HuH-7.5 (cell line): Measurements from ENCODE around the gene KCNN4.

Experiments
- DNase-seq: peaks from one replicate; pipeline ENCODE4 v3.0.0; 2011; ENCODE audit warnings: low spot score

Gene KCNN4

DNA sequence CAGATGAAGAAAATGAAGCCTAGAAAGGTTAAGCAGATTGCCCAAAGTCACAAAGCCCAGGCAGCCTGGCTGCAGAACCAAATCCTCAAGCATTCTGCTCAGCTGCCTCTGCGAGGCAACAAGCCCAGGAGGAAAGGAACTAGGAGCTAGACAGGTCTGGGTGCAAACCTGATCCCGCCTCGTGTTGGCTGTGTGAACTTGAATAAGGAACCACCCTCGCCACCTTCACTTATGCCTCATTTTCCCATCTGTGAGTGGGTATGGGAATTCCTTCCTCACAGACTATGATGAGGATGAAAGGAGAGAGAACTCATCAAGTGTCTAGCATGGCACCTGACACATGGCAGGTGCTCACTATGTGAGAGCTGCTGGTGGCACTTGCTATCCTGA is 32.6 kb downstream of the KCNN4 start:
- no peak for DNase-seq

GRCh38 chr19:43747557-43748204 is 33.1 kb downstream of the KCNN4 start:
- DNase-seq: no peak

- no peak for DNase-seq
Observed at GRCh38 chr19:43743059-43743458, 37.7 kb downstream of the KCNN4 start.

GRCh38 chr19:43741075-43741825 is 39.5 kb downstream of the KCNN4 start:
- DNase-seq: no peak

DNA sequence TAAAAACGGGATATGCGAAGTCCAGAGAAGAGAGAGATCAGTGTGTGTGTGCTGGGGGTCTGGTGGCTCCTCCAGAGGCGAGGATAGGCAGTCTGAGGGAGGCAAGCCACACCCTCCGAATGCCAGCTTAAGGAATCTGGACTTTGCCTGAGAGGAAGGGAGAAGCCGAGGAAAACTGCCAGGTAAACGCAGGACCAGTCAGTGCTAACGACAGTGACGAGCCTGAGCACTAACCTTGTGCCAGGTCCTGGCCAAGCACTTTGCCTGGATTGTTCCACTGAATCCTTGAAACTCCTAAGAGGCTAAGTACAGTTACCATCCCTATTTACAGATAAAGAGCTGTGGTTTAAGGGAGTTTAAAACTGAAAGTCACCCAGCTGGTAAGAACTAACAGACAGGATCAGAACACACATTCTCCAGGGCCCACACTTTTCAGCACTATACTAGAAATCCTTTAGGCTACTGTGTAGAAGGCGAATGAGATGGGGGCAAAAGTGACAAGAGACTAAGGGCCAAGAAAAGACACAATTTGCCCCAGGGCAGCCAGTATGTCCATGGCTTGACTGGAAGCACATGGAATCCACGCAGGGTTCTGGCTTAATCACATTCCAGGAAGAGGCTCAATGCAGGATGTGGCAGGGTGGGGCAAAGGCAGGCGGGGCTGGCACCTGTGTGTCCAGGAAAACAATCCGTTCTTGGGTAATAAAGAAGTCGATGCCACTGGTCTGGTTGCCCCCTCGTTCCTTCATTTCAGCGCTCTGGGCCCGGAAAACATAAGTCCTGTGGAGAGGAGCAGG is 41.1 kb downstream of the KCNN4 start:
- no peak for DNase-seq

- DNase-seq: no peak
Observed at GRCh38 chr19:43738780-43739211, 42.0 kb downstream of the KCNN4 start.

GRCh38 chr19:43735957-43736356 is 44.8 kb downstream of the KCNN4 start:
- DNase-seq: no peak

GRCh38 chr19:43735013-43735412 is 45.8 kb downstream of the KCNN4 start:
- no peak for DNase-seq

DNA sequence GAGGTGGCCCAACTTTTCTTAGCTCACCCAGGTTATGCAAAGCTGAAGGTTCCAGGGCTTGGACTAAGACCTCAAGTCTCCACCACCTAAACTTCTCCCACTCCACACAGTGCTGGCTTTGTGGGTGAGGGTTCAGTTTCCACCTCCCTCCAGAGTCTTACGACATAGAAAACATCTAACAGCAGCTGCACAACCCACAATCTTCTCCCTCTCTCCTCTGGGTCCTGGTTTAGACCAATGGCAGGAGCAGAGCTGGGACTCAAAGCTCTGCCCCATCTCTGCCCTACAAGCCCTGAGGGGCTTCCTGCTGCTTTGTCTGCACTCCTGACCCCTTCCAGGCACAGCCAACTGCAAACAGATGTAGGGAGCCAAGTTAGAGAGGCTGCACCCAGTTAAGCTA is 48.9 kb downstream of the KCNN4 start:
- no peak for DNase-seq

DNA sequence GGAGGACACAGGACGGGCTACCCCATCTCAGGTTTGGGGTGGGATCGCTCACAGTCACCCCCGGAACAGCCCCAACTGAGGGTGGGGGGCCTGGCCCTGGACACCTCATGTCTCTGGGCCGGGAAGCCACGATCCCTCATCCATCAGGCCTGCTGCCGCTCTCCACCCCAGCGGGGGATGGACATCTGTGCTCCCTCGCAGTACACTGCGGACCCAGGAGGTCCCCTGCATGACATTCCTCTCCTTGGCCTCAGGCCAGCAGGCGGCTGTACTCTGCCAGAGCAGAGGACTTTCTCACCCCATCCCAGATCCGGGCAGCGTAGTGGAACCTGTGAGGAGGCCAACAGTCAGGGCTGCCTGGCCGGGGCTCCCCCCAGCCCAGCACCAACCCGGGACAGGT is 49.4 kb downstream of the KCNN4 start:
- DNase-seq: no peak

DNA sequence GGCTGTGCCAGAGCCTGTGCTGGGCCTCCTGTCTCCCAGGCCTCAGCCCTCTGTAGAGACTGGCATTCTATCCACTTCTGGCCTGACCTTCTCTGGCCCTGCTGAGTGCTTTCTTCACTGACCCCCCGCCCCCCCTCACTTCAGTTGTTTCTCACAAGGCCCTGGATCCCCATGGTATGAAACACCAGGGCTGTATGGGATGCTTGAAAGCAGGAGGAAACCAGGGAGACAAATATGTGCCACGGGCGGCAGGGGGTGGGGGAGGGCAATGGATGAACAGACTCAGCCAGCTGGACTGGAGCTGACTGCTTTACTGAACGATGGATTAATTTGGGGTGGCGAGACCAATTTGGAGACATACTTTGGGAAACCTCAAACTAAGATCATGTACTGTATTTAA is 50.9 kb downstream of the KCNN4 start:
- no peak for DNase-seq

DNA sequence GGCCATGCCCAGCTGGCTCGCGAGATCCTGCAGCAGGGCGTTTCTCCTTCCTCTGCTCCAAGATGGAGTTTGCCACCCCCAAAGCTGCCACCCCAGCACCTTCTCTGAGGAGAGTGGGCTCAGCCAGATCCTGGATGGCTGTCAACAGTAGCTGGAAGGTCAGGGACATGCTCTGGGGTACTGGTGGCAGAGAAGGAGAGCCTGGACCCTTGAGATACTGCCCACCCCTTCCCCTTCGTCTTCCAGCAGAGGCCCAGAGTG is 53.2 kb downstream of the KCNN4 start:
- DNase-seq: no peak

DNA sequence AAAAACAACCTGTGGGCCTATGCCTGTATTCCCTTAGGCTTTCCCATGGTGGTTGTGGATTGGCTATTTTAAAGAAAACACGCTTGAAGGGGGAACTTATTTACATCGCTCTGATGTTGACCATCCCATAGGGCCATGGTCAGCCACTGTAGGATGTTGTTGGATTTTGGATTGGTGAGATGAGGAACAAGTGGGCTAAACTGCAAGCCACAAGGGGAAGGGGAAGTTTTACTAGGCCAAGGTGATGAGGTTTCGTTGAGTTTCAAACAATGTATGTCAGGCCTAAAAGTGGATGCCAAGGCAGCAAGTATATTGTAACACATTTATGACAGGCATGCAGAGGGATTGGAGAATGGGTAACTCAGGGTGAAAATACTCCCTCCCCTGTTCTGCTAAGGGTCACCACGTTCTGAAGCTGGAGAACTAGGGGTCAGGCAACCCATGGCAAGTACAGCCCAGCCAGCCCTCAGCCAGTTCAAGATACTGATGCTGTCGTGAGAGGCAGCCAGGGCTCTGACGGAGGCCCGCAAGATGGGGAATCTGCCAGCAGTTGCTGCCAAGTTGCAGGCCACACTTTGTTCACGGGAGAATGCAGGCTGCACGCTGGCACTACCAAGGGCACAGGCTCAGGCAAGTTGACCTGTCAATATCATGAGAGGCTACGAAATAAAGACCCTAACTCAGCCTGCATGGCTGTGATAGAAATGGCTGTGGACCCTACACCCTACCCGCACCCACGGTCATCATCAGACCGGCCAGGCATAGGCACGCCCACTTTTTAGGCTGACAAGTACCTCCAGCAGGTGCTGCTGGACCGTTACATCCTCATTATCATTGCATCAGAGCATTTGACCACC is 53.8 kb downstream of the KCNN4 start:
- no peak for DNase-seq

GRCh38 chr19:43725468-43725867 is 55.3 kb downstream of the KCNN4 start:
- DNase-seq: no peak

DNA sequence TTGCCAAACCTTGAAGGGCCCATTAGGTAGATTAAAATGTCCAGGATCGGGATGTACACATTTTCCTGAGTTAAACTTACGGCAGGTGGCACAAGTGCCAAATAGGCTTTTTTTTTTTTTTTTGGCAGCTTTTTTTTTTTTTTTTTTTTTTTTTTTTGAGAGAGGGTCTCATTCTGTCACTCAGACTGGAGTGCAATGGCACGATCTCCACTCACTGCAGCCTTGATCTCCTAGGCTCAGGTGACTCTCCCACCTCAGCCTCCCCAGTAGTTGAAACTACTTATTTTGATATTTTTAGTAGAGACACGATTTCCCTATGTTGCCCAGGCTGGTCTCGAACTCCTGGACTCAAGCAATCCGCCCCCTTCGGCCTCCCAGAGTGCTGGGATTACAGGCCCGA is 55.9 kb downstream of the KCNN4 start:
- DNase-seq: no peak

- no peak for DNase-seq
Observed at GRCh38 chr19:43723588-43723987, 57.2 kb downstream of the KCNN4 start.

GRCh38 chr19:43721469-43722048 is 59.2 kb downstream of the KCNN4 start:
- DNase-seq: no peak

- no peak for DNase-seq
Observed at GRCh38 chr19:43720936-43721335, 59.8 kb downstream of the KCNN4 start.

- no peak for DNase-seq
Observed at GRCh38 chr19:43719918-43720317, 60.9 kb downstream of the KCNN4 start.

- no peak for DNase-seq
Observed at GRCh38 chr19:43719378-43719868, 61.4 kb downstream of the KCNN4 start.

GRCh38 chr19:43718627-43719377 is 62.0 kb downstream of the KCNN4 start:
- DNase-seq: no peak
